AG10803 (cell line): ENCODE measurements around the gene ALOX5.

Experiments used
- DNase-seq: peaks from one replicate; pipeline ENCODE4 v3.0.0; 2010; ENCODE audit warnings: low read depth
- H3K4me3 ChIP-seq: 2 replicates; pipeline ENCODE4 v1.5.1; 2011; ENCODE audit warnings: mild to moderate bottlenecking, low read length, control low read depth
- CTCF ChIP-seq: conservative IDR thresholded peaks from 2 replicates; pipeline ENCODE4 v1.5.1; 2011; ENCODE audit warnings: mild to moderate bottlenecking, low read length, control low read depth, inconsistent platforms

The ALOX5 gene

GRCh38 chr10:45418849-45419675, 45.0 kb downstream of the ALOX5 start:
- H3K4me3 ChIP-seq, result peak overlapping the region; percentile 58
- DNase-seq, result peak; percentile 13
- TF ChIP-seq CTCF, result no peak

- H3K4me3 ChIP-seq, result peak overlapping the region; percentile 58
- no peak for DNase-seq
- TF ChIP-seq CTCF, result no peak
Observed at GRCh38 chr10:45419676-45420025, 45.6 kb downstream of the ALOX5 start.

GRCh38 chr10:45420453-45421192, 46.6 kb downstream of the ALOX5 start:
- H3K4me3 ChIP-seq, result no peak overlapping the region
- peak; percentile 46 for DNase-seq
- no peak for TF ChIP-seq CTCF

GRCh38 chr10:45421221-45422097, 47.4 kb downstream of the ALOX5 start:
- TF ChIP-seq CTCF, result no peak
- DNase-seq, result no peak
- H3K4me3 ChIP-seq, result no peak overlapping the region

GRCh38 chr10:45422207-45422865, 48.3 kb downstream of the ALOX5 start:
- TF ChIP-seq CTCF, result no peak
- DNase-seq, result no peak
- no peak overlapping the region for H3K4me3 ChIP-seq

GRCh38 chr10:45422866-45423659, 49.0 kb downstream of the ALOX5 start:
- H3K4me3 ChIP-seq, result no peak overlapping the region
- TF ChIP-seq CTCF, result no peak
- no peak for DNase-seq
